Stimulated activated CD4-positive, alpha-beta T cell treated with anti-CD3 and anti-CD28 coated beads, Interleukin-15, amount 100 ng/mL, for 24 hours (primary cell): ENCODE data around the gene ATG4B.

Source experiments
- DNase-seq: peaks from one replicate; pipeline ENCODE4 v3.0.0-alpha.2; 2020

ATG4B gene

GRCh38 chr2:241695651-241696050, 58.2 kb downstream of the ATG4B start:
- DNase-seq: no peak

GRCh38 chr2:241701149-241701398, 63.6 kb downstream of the ATG4B start:
- no peak for DNase-seq

- DNase-seq: peak; percentile 98
These were observed 64.1 kb downstream of the ATG4B start, which contains the start of gene ING5 for GRCh38 chr2:241701399-241702154. Gene ING5, plus strand, starts transcription at chr2:241702039. Its CDS starts 27 bp downstream, at chr2:241702066.

- DNase-seq: peak; percentile 94
These were observed 64.9 kb downstream of the ATG4B start for GRCh38 chr2:241702155-241703031.

GRCh38 chr2:241703032-241703604, 65.6 kb downstream of the ATG4B start:
- no peak for DNase-seq

- DNase-seq: no peak
These were observed 69.0 kb downstream of the ATG4B start for GRCh38 chr2:241706537-241706936.

GRCh38 chr2:241708879-241709278, 71.4 kb downstream of the ATG4B start:
- no peak for DNase-seq

- DNase-seq: no peak
These were observed 81.6 kb downstream of the ATG4B start for GRCh38 chr2:241719093-241719492.

- no peak for DNase-seq
These were observed 82.6 kb downstream of the ATG4B start for GRCh38 chr2:241720099-241720498.

- no peak for DNase-seq
These were observed 83.1 kb downstream of the ATG4B start for GRCh38 chr2:241720560-241720959.

GRCh38 chr2:241721852-241722251, 84.4 kb downstream of the ATG4B start:
- DNase-seq: no peak

GRCh38 chr2:241722896-241723454, 85.5 kb downstream of the ATG4B start:
- no peak for DNase-seq
